HG03439 (cell line): ENCODE results near the gene TMEM178B.
"Not testable (repeated sequence)": the region's sequence is repeated elsewhere in the genome, so short reads cannot be mapped to it uniquely, and the experiment has no call there.

Experiments
- ATAC-seq: cut with Tn5 transposase; IDR thresholded peaks from one replicate; pipeline ENCODE4 v1.9.1; 2021; ENCODE audit warnings: mild to moderate bottlenecking, moderate library complexity; ENCODE audit not compliant: unreplicated experiment

Gene TMEM178B

GRCh38 chr7:141073641-141074161 is at the start of gene TMEM178B:
TMEM178B (plus strand) TSS chr7:141074064.
- no peak for ATAC-seq

- ATAC-seq: no peak
Observed at GRCh38 chr7:141024668-141025067, 49.2 kb upstream of the TMEM178B start.

GRCh38 chr7:141027043-141027442 is 46.8 kb upstream of the TMEM178B start:
- no peak for ATAC-seq

- no peak for ATAC-seq
Observed at GRCh38 chr7:141028767-141029166, 45.1 kb upstream of the TMEM178B start.

GRCh38 chr7:141032539-141033323 is 41.1 kb upstream of the TMEM178B start:
- ATAC-seq: not testable (repeated sequence)

GRCh38 chr7:141038100-141038499 is 35.8 kb upstream of the TMEM178B start:
- not testable (repeated sequence) for ATAC-seq

- no peak for ATAC-seq
Observed at GRCh38 chr7:141039376-141039775, 34.5 kb upstream of the TMEM178B start.

GRCh38 chr7:141042222-141043193 is 31.4 kb upstream of the TMEM178B start:
- ATAC-seq: no peak

- ATAC-seq: no peak
Observed at GRCh38 chr7:141043616-141044015, 30.2 kb upstream of the TMEM178B start.

GRCh38 chr7:141045126-141045841 is 28.6 kb upstream of the TMEM178B start:
- ATAC-seq: no peak

GRCh38 chr7:141045842-141046620 is 27.8 kb upstream of the TMEM178B start:
- no peak for ATAC-seq

GRCh38 chr7:141053626-141054025 is 20.2 kb upstream of the TMEM178B start:
- no peak for ATAC-seq

- no peak for ATAC-seq
Observed at GRCh38 chr7:141055146-141055545, 18.7 kb upstream of the TMEM178B start.

GRCh38 chr7:141057788-141058187 is 16.1 kb upstream of the TMEM178B start:
- no peak for ATAC-seq

GRCh38 chr7:141067856-141068255 is 6.0 kb upstream of the TMEM178B start:
- not testable (repeated sequence) for ATAC-seq

- ATAC-seq: no peak
Observed at GRCh38 chr7:141071260-141071854, 2.5 kb upstream of the TMEM178B start.

GRCh38 chr7:141071855-141072547 is 1.9 kb upstream of the TMEM178B start:
- no peak for ATAC-seq

GRCh38 chr7:141072548-141073172 is 1.2 kb upstream of the TMEM178B start:
- ATAC-seq: no peak
